Fibroblast of peridontal ligament (primary cell): Measurements from ENCODE around the gene GPC4.

Experiments
- DNase-seq: peaks from one replicate; pipeline ENCODE4 v3.0.0-alpha.2; 2010; ENCODE audit errors: extremely low read depth

GPC4 gene

DNA sequence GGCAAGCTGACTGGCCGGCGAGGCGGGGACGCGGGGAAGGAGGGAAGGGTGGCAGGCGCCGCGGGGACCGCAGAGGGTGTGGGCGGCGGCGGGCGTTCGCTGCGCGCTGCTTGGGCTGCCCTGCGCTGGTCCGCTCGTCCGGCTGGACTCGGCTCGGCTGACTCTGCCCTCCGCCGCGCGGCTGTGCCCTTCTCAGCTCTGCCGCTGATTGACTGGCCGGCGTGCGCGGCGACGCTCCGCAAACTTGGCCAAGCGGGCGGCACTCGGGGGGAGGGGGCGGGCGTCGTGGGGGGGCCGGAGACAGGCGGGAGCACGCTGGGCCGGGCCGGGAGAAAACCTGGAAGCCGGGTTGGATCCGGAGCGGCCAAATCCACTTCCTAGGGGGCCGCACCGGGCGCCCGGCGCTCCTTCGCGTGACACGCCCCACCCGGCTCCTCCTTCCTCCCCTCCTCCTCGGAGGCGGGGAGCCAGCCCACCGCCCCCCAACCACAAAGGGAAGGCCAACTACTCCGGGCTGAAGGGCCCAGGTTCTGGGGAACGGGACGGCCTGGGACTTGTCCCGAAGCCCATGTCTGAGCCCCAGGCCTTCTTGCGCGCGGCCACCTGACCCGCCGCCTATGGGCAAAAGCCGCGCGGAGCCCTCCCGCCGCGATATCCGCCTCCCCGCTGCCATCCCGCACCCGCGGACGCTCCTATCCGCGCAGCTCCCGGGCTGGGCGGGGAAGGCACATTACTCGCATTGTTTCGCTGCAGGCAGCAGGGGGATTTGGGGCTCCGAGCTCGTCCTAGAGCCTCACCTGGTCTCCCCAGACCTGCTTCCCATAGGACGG, at the start of gene GPC4:
Gene GPC4, minus strand, starts transcription at position 214 of the 830 bp plus-strand sequence. CDS start 524 bp downstream, outside the sequence.
- DNase-seq: no peak

- no peak for DNase-seq
These were observed 45.9 kb upstream of the GPC4 start for GRCh38 chrX:133461231-133461630.

DNA sequence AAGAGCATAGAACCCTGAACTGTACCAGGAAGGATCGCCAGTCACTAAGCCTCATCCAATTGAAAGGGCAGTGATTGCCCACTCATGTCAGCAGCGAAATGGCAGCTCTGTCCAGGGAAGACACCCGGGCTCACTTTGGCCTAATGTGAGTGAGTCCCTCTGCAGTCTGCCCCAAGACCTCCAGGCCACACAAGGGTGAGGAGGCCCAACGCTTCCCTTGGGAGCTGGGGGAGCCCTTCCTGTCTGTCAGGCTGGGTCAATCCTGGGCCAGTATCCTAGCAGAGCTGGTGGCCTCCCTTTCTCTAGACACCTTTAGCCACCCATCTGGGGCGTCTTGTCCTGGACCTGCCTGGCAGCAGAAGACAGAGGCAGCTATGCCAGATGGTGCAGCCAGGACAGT, 39.6 kb upstream of the GPC4 start:
- no peak for DNase-seq

GRCh38 chrX:133454491-133454914, 39.2 kb upstream of the GPC4 start:
- DNase-seq: no peak

DNA sequence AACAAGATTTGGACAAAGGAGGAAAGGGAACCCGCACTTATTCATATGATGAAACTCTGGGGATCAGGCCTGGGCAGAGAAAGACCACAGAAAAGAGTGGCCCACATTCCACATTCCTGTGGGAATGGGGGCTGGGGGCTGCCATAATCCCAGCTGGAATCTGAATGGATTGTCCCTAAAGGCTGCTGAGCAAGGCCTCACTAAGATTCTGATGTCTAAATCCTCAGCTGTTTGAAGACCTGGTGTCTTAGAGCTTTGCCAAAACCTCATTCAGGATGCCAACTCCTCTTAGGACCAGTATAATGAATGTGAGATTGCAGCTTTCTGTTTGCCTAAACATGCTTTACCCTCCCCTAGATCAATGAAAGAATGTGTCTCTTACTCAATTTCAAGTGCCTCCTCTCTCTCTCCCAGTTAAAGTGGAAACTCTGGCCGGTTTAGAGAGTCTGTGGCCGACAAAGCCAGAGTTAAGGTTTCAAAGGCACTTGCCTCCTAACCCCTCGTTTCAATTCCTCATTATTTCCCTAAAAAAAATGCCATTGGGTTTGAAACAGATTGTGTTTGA, 33.3 kb upstream of the GPC4 start:
- DNase-seq: peak; percentile 50

DNA sequence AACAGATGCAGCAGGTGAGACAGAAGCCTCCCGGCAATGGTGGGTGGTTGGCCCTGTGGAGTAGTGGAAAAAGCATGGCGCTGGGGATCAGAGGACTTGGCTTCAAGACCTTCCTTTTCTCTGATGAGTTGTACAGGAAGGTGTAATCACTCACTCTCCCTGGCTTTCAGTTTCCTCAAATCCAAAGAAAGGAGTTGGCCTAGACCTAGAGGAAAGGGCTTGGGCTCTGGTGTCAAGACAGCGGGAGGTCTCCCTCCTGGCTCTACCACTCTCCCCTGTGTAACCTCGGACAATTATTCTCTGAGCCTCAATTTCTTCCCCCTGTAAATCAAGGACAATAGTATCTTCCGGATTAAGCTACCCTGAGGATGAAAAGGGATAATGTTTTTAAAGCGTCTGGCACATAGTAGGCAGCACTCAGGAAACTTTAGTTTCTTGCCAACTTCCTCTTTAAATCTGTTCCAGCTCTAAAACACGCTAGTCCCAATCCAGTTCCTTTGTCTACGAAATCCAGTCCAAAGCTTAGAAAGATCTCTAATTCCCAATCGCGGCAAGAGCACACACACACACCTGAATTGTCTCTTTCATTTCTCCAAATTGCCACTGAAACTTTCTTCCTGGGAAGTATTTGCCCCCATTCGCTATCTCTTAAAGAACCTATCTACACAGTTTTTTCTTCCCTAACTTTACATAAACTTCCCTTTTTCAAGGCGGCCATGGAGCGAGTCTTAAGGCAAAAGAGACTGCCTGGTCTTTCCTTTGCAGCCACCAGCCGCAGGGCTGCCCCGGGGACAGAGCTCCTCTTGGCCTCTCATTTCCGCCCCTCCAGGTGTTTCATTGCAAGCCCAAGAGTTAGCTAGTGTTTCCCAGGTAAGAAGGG, 29.9 kb upstream of the GPC4 start:
- DNase-seq: no peak

DNA sequence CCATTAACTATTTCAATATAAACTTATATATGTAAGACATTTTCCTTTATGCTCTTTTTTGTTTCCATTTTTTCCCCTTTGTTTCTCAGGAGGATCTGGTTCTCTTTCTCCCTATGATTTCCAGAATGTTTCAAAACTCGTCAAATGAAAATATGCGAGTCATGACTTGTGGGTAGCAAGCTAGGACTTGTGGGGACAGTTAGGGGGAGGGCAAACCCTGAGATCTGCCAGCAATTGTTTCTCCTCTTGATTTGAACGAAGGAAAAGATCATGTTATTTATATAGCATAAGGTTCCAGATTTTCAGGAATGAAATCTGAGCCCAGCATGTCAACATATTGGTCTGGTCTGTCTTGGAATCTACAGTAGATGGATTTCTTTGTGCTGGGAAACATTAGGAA, 28.9 kb upstream of the GPC4 start:
- peak; percentile 13 for DNase-seq

DNA sequence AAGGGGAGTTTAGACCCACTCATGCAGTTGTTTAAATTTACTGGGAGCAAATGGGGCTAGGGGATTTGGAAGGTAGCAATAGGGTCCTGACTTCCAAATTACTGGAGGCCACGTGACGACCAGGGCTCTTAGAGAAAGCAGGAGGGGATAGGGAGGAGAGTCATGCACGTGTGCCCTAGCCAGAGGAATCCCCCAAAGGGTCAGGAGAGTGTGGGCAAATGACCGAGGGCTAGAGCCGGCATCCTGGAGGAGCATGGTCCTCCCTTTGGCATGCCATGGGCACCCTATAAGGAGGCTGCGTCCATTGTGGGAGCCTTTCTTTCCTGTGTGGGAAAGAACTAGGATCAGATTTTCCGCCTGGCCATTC, 25.5 kb upstream of the GPC4 start:
- DNase-seq: no peak

DNA sequence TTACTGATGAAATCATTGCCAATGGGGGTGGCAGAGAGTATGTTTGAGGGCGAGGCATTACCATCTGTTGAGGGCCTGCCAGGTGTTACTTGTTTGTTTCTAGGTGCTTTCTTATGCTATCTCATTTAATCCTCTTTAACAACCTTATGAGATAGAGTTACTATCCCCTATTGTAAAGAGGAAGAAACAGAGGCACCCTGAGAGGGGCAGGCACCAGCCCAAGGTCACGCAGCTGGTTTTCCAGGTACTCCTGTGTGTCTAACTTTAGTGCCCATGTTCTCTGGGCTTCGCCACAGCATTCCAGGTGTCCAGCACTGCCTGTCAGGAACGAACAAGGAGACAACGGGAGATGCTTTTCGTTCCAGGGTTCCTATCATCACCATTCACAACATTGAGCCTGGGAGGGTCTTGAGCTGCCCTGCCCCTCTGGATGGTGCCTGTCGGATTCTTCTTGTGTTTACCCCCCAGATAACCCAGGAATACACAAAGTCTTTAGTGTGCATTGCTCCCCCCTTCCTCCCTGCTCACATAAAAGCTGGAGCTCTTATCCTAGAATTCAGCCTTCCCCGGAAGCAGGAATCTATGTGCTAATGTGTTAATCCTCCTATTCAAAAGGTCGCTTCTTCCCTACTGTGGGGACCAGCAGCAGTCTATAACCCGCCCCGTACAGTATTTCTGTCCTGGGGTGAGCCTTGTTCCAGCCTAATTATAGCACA, 24.9 kb upstream of the GPC4 start:
- DNase-seq: no peak

GRCh38 chrX:133437766-133438165, 22.5 kb upstream of the GPC4 start:
- DNase-seq: no peak

- no peak for DNase-seq
These were observed 22.1 kb upstream of the GPC4 start for GRCh38 chrX:133437356-133437755.

DNA sequence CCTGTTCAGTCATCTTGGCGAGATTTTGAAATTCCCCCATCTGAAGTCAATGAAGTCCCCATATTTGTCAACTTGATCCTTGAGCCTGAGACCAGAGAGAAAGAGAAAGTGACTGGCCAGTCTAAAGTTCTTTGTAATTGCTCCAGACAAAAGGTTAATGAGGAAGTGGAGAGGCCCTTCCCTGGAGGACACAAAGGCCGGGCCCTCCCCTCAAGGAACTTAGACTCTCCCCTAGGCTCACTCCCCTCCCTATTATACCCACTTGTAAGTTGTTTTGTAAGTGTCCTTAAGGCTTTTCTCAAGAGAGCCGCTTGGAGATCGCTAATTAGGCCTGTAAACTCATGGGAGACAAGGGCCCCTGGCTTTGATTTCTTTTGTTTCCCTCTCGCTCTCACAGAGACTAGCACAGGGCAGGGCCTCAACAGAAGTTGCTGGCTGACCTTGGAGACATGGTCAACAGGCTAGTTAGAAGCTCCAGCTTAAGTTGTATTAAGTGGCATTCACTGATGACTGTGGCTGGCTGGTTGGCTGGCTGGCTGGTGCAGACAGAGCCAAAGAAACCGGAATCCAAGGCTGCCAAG, 20.3 kb upstream of the GPC4 start:
- DNase-seq: no peak

GRCh38 chrX:133434197-133434820, 19.0 kb upstream of the GPC4 start:
- DNase-seq: no peak

GRCh38 chrX:133419911-133420310, 4.6 kb upstream of the GPC4 start:
- DNase-seq: no peak

DNA sequence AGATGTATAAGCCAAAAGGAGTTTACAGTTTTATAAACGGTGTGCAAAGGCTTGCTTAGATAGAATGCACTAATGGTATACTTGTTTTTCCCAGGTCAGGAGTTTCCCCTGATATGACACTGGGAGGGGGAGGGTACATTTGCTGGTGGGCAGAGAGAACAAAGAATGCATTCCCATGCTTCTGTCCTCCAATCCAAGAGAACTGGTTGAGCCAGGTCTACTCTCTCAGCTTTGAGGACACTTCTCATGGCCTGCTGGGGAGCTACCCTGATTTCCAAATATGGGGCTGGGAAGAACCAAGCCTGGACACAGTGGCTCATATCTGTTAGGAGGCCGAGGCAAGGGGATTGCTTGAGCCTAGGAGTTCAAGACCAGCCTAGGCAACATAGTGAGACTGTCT, 3.3 kb upstream of the GPC4 start:
- no peak for DNase-seq

DNA sequence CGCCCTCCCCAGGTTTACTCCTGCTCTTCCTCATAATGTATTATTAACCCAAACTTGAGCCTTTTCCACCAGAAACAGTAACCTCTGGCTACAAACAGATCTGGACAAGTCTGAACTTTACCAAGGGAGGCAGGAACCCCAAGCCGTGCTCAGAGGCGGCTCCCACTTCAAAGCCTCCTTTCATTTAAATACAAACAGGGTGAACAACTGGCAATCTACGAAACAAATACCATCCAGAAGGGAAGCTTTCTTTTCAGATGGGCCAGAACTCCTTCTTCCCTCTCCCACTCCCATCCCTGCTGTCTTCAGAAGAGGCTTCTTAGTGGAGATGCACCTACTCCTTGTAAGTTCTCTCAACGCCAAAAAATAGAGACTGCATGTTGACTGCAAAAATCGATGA, 2.1 kb upstream of the GPC4 start:
- no peak for DNase-seq

GRCh38 chrX:133414406-133415275, 648 bp downstream of the GPC4 start:
- DNase-seq: no peak

DNA sequence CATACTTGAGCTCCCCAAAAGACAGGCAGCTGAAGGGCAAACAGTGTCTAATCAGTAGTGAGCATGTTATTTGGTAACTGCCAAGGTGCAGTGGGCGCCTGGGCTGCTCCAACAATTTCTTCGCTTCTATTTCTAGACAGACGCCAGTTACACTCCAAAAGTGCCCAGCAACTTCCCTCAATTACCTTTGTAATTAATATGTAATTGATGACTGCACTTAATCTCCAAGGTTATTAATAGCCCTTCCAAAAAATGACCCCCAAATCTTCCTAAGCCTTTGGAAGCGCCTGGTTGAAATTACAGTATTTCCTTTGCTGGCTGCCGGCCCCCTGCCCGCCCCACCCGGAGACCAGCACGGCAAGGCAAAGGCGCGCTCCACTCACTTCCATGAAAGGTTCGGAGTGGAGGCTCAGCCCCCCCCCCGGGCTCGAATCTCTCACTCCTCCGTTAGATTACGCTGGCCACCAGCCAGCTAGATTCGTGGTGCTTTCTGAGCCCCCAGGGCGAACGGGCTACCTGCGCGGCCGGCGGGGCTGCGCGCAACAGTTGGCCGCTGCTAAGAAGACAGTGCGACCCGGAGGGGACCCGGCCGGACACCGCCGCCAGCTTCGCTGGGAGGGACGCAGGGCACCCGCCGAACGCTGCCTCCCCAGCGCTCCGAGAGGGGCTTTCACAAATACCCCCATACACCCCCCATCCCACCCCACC, 1.9 kb downstream of the GPC4 start:
- no peak for DNase-seq

DNA sequence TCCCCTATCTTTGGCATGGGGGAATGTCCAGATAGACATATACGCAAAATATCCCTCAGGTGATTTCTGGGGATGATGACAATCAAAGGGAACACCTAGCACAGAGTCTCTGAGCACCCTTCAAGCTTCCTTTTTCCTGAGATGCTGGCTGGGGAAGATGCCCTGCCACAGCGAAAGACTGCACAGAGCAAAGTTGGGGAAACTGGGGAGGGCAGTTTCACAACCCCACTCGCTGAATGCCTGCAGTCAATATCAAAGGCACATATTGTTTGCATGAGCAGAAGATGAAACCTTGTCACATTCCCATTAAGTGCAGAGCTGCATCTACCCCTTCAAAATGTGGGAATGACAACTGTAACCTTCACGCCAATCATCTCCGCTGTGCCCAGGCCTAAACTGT, 2.6 kb downstream of the GPC4 start:
- no peak for DNase-seq

DNA sequence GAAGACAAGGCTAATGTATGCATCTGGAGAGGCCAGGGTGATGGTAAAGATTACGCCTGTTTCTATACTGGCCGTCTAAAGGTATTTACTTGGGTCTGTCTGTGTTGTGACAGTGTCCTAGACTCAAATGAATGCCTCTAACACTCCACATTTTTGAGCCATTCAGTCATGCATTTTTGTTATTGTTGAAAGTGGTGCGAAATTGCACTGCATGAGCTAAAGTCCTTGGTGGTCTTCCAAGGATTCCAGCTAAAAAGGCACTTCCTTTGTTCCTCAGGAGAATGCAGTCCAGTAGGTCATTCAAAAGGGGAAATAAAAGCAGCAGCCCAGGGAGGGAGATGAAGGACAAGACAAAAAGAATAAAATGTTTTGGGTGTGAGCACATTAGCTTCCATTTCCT, 3.0 kb downstream of the GPC4 start:
- DNase-seq: no peak
